Neuron (in vitro differentiated cells): ENCODE results near the gene RAP1GAP2.
"Not testable (repeated sequence)": the region's sequence is repeated elsewhere in the genome, so short reads cannot be mapped to it uniquely, and the experiment has no call there.

Source experiments
- H2AFZ ChIP-seq: one replicate; pipeline ENCODE4 v1.6.1; 2013; ENCODE audit warnings: low read depth, mild to moderate bottlenecking, inconsistent platforms, low read length, moderate library complexity
- H3K27me3 ChIP-seq: one replicate; pipeline ENCODE4 v1.6.1; 2013; ENCODE audit warnings: low read length; ENCODE audit not compliant: insufficient read depth
- H3K36me3 ChIP-seq: one replicate; pipeline ENCODE4 v1.6.1; 2013; ENCODE audit warnings: low read length; ENCODE audit not compliant: insufficient read depth
- H3K4me1 ChIP-seq: one replicate; pipeline ENCODE4 v1.6.1; 2013; ENCODE audit warnings: low read length; ENCODE audit not compliant: insufficient read depth
- H3K4me3 ChIP-seq: 2 replicates; pipeline ENCODE4 v1.5.1; 2013; ENCODE audit warnings: mild to moderate bottlenecking, low read length, moderate library complexity
- H3K9me3 ChIP-seq: one replicate; pipeline ENCODE4 v1.6.1; 2013; ENCODE audit warnings: low read length

The RAP1GAP2 gene

DNA sequence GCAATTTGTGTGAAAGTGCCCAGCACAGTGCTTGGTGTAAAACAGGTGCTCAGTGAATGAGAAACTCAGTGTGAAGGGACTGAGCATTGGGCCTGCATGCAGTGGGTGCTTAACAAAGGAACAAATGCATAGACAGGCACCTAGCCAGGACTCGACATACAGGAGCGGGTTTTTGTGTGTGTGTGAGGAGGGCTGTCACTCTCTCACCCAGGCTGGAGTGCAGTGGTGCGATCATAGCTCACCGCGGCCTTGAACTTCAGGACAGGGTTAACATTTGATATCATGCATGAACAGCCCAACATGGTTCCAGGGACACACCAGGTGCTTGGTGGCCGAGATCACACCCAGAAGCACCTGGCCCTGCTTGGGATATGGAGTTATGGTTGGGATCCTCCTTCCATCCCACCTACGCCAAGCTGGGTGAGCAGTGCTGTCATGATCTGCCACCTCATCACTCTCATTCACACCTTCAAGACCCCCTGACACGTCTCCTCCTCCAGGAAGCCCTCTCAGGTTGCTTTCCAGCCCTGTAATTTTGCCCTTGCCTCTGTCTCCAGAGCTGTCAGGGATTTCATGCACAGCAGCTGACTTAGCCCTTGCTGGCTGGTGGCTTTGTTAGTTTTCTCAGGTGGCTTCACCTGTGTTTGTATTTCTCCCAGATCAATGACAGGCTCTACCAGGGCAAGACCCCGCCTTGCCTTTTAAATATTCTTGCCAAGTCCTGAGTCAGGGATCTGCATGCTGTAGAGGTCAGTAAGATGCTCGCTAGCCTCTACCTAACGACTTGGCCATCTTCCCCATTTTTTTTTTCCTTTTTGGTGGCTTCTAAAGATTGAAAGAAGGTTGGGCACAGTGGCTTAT lies 200.8 kb downstream of the RAP1GAP2 start:
- Histone ChIP-seq H3K4me1 (no peaks in the 10 kb centered on the region), H3K9me3 (no peaks in the 10 kb centered on the region), H2AFZ (no peak overlapping the region), H3K27me3 (no peaks in the 10 kb centered on the region), H3K4me3 (no peak overlapping the region), H3K36me3 (no peaks in the 10 kb centered on the region)

DNA sequence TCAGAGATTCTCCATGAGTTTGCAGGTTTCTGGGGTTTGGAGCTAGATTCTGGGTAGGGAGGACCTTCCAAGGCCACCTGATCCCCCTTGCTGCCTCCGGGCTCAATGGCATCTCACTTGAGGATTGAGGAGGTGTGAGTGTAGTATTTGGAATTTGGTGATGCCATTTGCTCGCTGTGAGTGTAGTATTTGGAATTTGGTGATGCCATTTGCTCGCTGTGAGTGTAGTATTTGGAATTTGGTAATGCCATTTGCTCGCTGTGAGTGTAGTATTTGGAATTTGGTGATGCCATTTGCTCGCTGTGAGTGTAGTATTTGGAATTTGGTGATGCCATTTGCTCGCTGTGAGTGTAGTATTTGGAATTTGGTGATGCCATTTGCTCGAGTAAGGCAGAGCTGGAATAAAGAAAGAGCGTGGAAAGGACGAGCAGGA lies 202.2 kb downstream of the RAP1GAP2 start:
- not testable (repeated sequence) for H3K9me3 ChIP-seq, H3K4me3 ChIP-seq, H3K27me3 ChIP-seq, H3K4me1 ChIP-seq, H2AFZ ChIP-seq, H3K36me3 ChIP-seq

DNA sequence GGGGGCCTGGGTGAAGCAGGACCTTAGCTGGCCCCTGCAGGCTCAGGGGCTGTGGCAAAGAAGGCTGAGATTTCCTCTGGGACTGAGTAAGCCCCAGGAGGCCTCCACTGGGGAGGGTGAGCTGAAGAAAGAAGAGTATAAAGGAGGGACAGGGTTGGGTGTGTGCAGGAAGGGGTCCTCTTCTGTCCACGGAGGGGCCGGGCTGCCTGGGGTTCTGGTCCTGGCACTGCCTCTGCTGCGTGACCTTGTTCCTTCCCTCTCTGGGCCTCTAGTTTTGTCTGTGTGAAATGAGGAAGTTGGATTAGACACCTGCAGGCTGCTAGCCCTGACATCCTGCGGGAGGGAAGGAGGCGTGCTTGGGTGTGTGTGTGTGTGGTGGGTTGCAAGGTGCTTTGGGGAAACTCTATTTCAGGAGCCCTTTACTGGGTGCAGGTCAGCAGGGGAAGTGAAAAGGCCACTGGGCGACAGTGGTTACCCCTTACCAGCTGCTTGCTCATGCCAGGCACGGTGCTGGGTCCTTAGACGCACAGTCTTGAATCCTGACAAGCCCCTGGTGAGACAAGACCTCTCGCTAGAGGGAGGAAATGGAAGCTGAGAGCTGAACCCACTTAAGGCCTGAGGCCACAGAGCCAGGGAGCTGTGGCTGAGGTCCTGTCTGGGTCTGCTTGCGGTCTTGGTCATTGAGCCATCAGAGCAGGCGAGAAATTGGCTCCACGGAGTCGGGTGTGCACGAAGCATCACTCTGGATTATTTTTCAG lies 206.5 kb downstream of the RAP1GAP2 start:
- Histone ChIP-seq H3K4me1 (no peaks in the 10 kb centered on the region), H3K9me3 (no peaks in the 10 kb centered on the region), H3K27me3 (peaks cover 4% of the 10 kb centered on the region), H3K36me3 (no peaks in the 10 kb centered on the region), H3K4me3 (no peak overlapping the region), H2AFZ (no peak overlapping the region)

DNA sequence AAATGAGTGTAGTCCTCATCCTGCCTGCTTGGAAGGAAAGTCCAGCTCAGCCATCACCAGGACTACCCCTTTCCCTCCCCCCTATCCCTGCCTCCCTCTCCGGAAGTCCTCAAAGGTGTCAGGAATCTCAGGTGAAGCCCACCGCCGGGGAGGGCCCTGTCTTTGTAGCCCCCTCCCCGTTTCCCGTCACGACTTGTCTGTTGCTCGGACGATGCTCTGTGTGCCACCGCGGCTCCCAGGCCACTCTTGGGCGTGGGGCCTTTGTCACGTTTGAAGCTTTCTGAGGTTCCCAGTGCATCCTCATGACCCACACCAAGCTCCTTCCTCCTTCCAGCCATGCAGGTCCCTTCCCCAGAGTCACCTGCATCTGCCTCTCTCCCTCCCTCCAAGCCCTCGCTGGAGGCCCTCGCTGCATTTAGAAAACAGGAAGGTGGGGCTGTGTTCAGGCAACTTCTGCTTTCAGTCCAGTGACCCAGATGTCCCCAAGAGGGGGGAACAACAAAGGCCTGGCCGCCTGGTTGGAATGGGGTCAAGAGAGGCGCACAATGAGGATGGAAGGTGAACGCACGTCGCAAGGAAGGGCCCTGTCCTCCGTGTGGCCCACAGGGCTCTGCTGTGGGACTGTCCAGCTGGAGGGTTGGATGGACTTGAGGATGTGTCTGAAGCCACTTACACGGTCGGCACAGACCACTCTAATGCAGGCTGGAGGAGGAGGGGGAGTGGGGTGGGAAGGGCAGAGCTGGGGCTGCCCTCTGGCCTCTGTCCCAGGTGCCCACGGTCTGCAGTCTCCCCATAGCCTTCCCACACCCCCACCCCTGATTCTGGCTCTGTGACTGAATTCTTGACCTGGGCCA lies 207.3 kb downstream of the RAP1GAP2 start:
- H3K4me3 ChIP-seq: no peak overlapping the region
- peaks cover 4% of the 10 kb centered on the region for H3K27me3 ChIP-seq
- H3K9me3 ChIP-seq: no peaks in the 10 kb centered on the region
- no peaks in the 10 kb centered on the region for H3K4me1 ChIP-seq
- H2AFZ ChIP-seq: no peak overlapping the region
- no peaks in the 10 kb centered on the region for H3K36me3 ChIP-seq

DNA sequence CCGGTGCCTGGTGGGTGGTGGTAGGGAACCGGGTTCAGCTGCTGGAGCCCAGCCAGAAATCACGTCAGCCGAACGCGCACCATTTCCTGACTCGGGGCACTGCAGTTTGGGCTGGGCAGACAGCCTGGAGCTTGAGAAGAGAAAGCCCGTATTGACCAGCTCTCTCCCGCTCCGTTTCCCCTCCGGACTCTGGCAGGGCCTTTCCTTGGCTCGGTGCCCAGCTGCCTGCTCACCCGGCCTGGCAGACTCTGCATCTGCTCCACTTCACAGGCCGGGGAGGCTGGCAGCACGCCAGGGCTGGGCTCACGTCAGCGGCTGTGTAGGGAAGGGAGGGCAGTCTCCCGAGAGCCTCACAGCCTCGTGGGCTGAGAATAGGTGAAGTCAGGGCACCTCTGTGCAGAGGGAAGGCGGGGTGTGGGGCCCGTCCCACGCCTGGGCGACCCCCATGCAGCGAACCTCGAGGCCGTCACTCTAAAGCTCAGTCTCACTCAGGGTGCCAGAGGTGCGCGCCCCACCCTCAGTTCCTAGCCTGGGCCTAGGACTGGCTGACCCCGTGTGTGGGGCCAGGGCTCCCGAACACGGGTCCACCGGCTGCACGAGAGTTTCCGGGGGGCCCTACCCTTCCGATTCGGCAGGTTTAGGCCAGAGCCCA lies 208.0 kb downstream of the RAP1GAP2 start:
- Histone ChIP-seq H3K4me1 (no peaks in the 10 kb centered on the region), H3K4me3 (no peak overlapping the region)

GRCh38 chr17:3004925-3005324 lies 208.7 kb downstream of the RAP1GAP2 start:
- H3K4me1 ChIP-seq: no peaks in the 10 kb centered on the region

More for the DNA sequence above, 208.0 kb downstream of the RAP1GAP2 start:
- Histone ChIP-seq H3K27me3 (peaks cover 4% of the 10 kb centered on the region), H3K36me3 (no peaks in the 10 kb centered on the region), H2AFZ (no peak overlapping the region), H3K9me3 (no peaks in the 10 kb centered on the region)

DNA sequence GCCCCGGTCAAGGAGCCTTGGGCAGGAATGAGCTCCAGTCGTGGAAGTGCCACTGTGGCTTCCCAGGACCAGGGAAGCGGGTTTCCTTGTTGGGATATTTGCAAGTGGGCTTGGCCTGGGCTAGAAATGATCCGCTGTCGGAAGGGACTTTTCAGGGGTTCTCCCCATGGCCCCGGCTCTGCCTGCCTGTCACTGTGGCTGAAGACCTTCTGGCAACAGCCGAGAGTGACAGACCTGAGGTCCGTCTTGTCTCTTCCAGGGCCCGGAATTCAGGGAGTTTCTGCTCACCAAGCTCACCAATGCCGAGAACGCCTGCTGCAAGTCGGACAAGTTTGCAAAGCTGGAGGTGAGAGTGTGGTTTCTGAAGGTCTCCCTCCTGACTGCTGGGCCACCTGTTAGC lies 209.5 kb downstream of the RAP1GAP2 start:
- Histone ChIP-seq H3K4me1 (no peaks in the 10 kb centered on the region), H3K4me3 (no peak overlapping the region), H3K36me3 (no peaks in the 10 kb centered on the region)

More at GRCh38 chr17:3004925-3005324, 208.7 kb downstream of the RAP1GAP2 start:
- no peak overlapping the region for H2AFZ ChIP-seq
- H3K9me3 ChIP-seq: no peaks in the 10 kb centered on the region
- peaks cover 4% of the 10 kb centered on the region for H3K27me3 ChIP-seq
- H3K4me3 ChIP-seq: no peak overlapping the region
- H3K36me3 ChIP-seq: no peaks in the 10 kb centered on the region

GRCh38 chr17:3006801-3007200 lies 210.6 kb downstream of the RAP1GAP2 start:
- no peak overlapping the region for H2AFZ ChIP-seq
- H3K4me3 ChIP-seq: no peak overlapping the region
- peaks cover 4% of the 10 kb centered on the region for H3K27me3 ChIP-seq
- no peaks in the 10 kb centered on the region for H3K9me3 ChIP-seq
- H3K36me3 ChIP-seq: no peaks in the 10 kb centered on the region
- H3K4me1 ChIP-seq: no peaks in the 10 kb centered on the region

More for the DNA sequence above, 209.5 kb downstream of the RAP1GAP2 start:
- peaks cover 4% of the 10 kb centered on the region for H3K27me3 ChIP-seq
- no peak overlapping the region for H2AFZ ChIP-seq
- H3K9me3 ChIP-seq: no peaks in the 10 kb centered on the region

DNA sequence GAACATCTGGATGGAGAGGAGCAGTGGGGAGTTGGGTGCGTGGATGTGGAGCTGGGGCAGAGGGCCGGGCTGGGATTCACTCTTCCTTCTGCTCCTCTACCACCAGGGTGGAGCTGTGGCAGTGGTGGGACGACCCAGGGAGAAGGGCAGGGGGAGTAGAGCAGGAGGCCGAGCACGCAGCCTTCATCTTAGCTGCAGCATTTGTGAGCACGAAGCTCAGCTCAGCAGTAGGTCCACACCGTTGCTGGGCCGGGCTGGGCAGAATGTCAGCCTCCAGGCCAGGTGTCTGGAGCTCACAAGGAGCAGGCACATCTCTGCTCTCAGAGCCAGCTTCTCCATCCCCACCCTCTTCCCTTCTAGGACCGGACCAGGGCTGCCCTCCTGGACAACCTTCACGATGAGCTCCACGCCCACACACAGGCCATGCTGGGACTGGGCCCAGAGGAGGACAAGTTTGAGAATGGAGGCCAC lies 211.4 kb downstream of the RAP1GAP2 start:
- H3K4me3 ChIP-seq: no peak overlapping the region

DNA sequence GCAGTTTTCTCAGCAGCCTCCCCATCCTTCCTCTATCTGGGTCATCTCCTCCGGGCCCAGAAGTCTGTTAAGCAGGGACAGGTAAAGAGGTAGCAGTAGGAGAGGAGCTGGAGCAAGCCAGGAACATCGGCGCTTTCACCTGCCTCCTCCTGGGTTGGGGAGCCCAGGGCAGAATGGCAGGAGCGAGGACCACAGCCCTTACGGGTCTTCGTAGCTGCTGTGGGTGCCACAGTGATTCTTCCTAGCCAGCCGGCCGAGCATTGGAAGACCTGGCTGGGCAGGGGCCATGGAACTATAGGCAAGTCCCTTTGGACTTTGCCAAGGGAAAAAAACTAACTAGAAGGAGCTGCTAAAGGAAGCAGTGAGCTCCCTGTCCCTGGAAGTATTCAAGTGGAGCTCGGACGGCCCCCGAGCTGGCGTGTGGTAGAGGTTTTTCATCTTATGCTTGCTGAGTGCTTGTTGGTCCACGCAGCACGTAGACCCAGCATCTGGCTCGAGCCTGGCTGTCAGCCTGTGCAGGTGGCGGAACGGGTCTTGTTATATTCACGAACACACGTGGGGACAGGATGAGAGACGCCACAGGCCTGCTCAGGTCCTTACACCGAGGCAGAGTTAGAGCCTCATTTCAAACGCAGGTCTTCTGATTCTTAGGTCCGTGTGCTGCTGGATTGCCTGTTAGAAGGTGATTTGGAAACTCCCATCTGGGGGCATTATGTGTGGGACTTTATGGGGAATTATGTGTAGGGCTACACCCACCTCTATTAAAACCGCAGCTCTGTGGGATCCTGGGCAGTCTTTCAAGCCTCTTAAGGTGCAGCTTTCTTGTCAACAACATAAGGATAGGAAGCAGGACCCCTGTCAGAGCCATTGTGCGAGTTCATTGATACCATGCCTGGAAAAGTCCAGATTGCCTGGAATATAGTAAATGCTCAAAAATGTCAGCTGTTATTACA lies 212.4 kb downstream of the RAP1GAP2 start:
- H3K27me3 ChIP-seq: peaks cover 4% of the 10 kb centered on the region
- no peak overlapping the region for H3K4me3 ChIP-seq
- no peaks in the 10 kb centered on the region for H3K4me1 ChIP-seq
- H3K9me3 ChIP-seq: no peaks in the 10 kb centered on the region
- H2AFZ ChIP-seq: no peak overlapping the region
- H3K36me3 ChIP-seq: no peaks in the 10 kb centered on the region

More for the DNA sequence above, 211.4 kb downstream of the RAP1GAP2 start:
- H3K9me3 ChIP-seq: no peaks in the 10 kb centered on the region
- no peak overlapping the region for H2AFZ ChIP-seq
- no peaks in the 10 kb centered on the region for H3K4me1 ChIP-seq
- H3K27me3 ChIP-seq: peaks cover 4% of the 10 kb centered on the region
- no peaks in the 10 kb centered on the region for H3K36me3 ChIP-seq

GRCh38 chr17:3009411-3009920 lies 213.2 kb downstream of the RAP1GAP2 start:
- Histone ChIP-seq H3K4me1 (no peaks in the 10 kb centered on the region), H2AFZ (no peak overlapping the region), H3K4me3 (no peak overlapping the region), H3K9me3 (no peaks in the 10 kb centered on the region), H3K36me3 (no peaks in the 10 kb centered on the region), H3K27me3 (peaks cover 4% of the 10 kb centered on the region)
